Parathyroid adenoma (tissue), 2 donors: ENCODE results near the gene RNF32.

Experiments
- H2AFZ ChIP-seq: fragments of 300-600 bp; sonication (generic); one replicate; pipeline ENCODE4 v1.7.0; 2017; ENCODE audit warnings: antibody characterized with exemption, mild to moderate bottlenecking
- H3K27ac ChIP-seq: fragments of 300-600 bp; sonication (generic); one replicate; pipeline ENCODE4 v1.7.0; 2017
- H3K27me3 ChIP-seq: fragments of 300-600 bp; sonication (generic); one replicate; pipeline ENCODE4 v1.7.0; 2017; ENCODE audit warnings: low read length; ENCODE audit not compliant: control insufficient read depth, insufficient read depth
- H3K36me3 ChIP-seq: fragments of 300-600 bp; sonication (generic); one replicate; pipeline ENCODE4 v1.7.0; 2017; ENCODE audit warnings: low read length; ENCODE audit not compliant: control insufficient read depth, insufficient read depth
- H3K4me1 ChIP-seq: fragments of 300-600 bp; sonication (generic); one replicate; pipeline ENCODE4 v1.7.0; 2017; ENCODE audit warnings: control low read depth
- H3K4me2 ChIP-seq: fragments of 300-600 bp; sonication (generic); one replicate; pipeline ENCODE4 v1.7.0; 2017; ENCODE audit warnings: low read length
- H3K4me3 ChIP-seq: fragments of 300-600 bp; sonication (generic); one replicate; pipeline ENCODE4 v1.7.0; 2017; ENCODE audit warnings: low read depth, low read length
- H3K79me2 ChIP-seq: fragments of 300-600 bp; sonication (generic); one replicate; pipeline ENCODE4 v1.7.0; 2017; ENCODE audit warnings: control low read depth
- H3K9ac ChIP-seq: fragments of 300-600 bp; sonication (generic); one replicate; pipeline ENCODE4 v1.7.0; 2017; ENCODE audit warnings: mild to moderate bottlenecking
- H3K9me3 ChIP-seq: fragments of 300-600 bp; sonication (generic); one replicate; pipeline ENCODE4 v1.7.0; 2017; ENCODE audit warnings: low read length; ENCODE audit not compliant: control insufficient read depth
- CTCF ChIP-seq: fragments of 300-600 bp; sonication (generic); IDR thresholded peaks from one replicate; pipeline ENCODE4 v1.7.0; 2017; ENCODE audit warnings: antibody characterized with exemption, mild to moderate bottlenecking
- donor health status: primary hyperparathyroidism.

The RNF32 gene

GRCh38 chr7:156725936-156726335, 85.4 kb downstream of the RNF32 start:
- no peak overlapping the region for H3K4me2 ChIP-seq
- no peak overlapping the region for H2AFZ ChIP-seq
- H3K9me3 ChIP-seq, result no peaks in the 10 kb centered on the region

More at GRCh38 chr7:156725936-156726335, 85.4 kb downstream of the RNF32 start:
- H3K36me3 ChIP-seq, result no peaks in the 10 kb centered on the region
- no peaks in the 10 kb centered on the region for H3K4me1 ChIP-seq
- no peak overlapping the region for H3K4me3 ChIP-seq
- H3K79me2 ChIP-seq, result peaks cover 5% of the 10 kb centered on the region
- no peak overlapping the region for H3K27ac ChIP-seq
- no peak for TF ChIP-seq CTCF
- no peak overlapping the region for H3K9ac ChIP-seq
- no peaks in the 10 kb centered on the region for H3K27me3 ChIP-seq
